HG03575 (cell line): ENCODE measurements around the gene WAS.
A peak's percentile ranks its signal among the peaks of the same experiment; 100 is the strongest.
"Not testable (repeated sequence)": the region's sequence is repeated elsewhere in the genome, so short reads cannot be mapped to it uniquely, and the experiment has no call there.

Experiments used
- ATAC-seq: cut with Tn5 transposase; IDR thresholded peaks from one replicate; pipeline ENCODE4 v1.9.1; 2021; ENCODE audit not compliant: unreplicated experiment, insufficient number of reproducible peaks, low FRiP score; ENCODE audit errors: extremely low read depth

Gene WAS

DNA sequence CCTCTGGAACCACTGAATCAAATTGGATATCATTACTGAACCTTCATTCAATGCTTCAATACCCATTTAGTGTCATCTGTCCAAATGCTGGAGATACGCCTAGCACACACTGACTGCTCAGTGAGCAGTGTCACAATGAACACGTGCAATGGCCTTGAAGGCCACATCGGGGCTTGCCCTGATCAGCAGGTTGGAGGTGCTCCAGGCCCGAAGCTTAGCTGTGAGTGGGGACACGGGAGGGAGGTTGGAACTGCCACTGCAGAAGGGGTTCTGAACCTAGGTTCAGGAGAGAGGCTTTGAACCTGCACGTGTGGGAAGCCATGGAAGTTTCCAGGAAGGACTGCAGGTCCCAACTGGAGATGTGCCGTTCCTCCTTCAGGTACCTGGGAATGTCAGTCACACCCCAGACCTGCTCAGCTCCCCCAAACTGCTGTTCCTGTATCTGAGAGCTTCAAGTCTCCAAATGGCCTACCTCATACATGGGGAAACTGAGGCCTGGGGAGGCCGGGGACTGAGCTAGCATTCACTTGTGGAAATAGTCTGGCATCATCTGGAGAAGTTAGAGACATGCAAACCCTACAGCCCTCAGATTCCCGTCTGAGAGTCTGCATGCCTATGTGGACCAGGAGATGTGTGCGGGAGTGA, 1.9 kb upstream of the WAS start:
- no peak for ATAC-seq

- not testable (repeated sequence) for ATAC-seq
These were observed 804 bp upstream of the WAS start for GRCh38 chrX:48682795-48683194.

DNA sequence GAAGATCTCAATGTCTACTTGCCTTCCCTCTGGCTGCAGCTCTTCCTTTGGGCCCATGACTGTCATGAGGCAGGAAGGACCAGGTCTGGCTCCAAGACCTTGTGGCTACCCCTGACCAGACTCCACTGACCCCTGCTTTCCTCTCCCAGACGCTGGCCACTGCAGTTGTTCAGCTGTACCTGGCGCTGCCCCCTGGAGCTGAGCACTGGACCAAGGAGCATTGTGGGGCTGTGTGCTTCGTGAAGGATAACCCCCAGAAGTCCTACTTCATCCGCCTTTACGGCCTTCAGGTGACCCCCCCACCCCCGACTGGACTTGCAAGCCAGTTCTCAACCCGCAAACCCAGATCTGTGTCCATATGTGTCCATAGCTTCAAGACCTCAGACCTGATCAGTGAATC, 535 bp downstream of the WAS start:
- ATAC-seq: no peak

DNA sequence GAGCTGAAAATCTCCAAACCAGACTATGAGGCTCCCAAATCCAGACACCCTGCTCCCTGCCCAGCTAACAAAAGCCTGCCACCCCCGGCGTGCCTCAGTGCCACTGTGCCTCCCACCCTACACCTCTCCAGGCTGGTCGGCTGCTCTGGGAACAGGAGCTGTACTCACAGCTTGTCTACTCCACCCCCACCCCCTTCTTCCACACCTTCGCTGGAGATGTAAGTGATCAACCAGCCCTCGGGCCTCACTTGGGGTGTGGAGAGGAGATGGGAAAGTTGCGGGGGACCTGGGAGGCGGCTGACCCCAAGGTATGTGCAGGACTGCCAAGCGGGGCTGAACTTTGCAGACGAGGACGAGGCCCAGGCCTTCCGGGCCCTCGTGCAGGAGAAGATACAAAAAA, 1.8 kb downstream of the WAS start:
- no peak for ATAC-seq

DNA sequence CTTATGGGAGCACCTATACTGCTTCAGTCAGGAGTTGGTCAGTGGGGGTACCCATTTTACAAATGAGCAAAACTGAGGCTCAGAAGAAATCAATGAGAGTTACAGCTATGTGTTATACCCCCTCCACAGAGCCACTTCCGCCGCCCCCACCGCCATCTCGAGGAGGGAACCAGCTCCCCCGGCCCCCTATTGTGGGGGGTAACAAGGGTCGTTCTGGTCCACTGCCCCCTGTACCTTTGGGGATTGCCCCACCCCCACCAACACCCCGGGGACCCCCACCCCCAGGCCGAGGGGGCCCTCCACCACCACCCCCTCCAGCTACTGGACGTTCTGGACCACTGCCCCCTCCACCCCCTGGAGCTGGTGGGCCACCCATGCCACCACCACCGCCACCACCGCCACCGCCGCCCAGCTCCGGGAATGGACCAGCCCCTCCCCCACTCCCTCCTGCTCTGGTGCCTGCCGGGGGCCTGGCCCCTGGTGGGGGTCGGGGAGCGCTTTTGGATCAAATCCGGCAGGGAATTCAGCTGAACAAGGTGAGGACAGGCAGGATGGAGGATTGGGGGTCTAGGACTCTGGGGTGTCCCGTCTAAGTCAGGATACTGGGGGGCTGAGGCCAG, 5.0 kb downstream of the WAS start:
- ATAC-seq: no peak

DNA sequence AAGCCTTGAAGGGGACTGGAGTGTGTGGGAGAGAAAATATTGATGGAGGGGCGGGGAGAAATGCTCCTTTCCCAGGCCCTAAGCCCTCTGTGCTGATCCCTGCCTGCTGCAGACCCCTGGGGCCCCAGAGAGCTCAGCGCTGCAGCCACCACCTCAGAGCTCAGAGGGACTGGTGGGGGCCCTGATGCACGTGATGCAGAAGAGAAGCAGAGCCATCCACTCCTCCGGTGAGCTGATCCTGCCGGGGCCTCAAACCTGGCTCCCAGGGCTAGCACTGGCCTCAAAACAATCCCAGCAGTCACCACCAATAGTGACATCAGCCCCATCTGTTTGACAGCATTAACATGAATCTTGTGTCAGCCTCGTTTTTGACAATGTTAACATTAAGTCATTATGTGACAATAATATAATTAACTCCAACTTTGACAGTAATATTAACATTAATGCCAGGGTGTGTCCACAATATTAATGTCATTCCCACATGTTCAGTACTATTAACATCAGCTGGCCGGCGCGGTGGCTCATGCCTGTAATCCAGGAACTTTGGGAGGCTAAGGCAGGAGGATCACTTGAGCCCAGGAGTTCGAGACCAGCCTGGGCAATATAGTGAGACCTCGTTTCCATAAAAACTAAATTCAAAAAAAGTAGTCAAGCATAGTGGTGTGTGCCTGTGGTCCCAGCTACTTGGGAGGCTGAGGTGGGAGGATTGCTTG, 5.8 kb downstream of the WAS start:
- no peak for ATAC-seq

DNA sequence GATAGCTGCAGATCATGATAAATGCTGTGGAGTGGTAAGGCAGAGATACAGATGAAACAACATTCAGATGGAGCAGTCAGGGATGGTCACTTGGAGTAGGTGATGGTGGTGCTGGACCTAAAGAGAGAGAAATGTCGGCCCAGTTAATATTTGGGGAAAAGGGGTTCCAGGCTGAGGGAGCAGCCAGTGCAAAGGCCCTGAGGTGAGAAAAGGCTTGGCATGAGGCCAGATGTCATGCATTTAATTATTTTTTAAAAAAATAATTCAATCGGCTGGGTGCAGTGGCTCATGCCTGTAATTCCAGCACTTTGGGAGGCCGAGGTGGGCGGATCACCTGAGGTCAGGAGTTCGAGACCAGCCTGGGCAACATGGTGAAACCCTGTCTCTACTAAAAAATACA, 8.1 kb downstream of the WAS start:
- ATAC-seq: not testable (repeated sequence)

GRCh38 chrX:48694776-48695533, 11.4 kb downstream of the WAS start:
- ATAC-seq: no peak

DNA sequence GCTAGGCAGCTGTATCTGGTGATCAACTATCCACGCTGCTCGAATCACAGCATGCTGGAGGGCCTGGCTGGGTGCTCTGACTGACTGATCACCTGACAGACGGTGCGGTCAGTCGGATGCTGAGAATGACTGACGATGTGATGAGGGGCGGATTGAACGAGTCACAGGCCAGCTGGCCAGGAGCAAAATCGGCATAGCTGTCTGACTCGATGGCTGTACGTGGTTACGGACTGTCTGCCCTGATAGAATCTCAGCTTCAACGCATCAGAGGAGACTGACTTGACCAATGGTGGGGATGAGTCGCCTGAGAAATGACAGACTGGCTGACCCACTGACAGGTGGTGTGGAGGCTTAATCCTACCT, 11.9 kb downstream of the WAS start:
- no peak for ATAC-seq

- ATAC-seq: no peak
These were observed 12.3 kb downstream of the WAS start for GRCh38 chrX:48695925-48696300.

- ATAC-seq: peak; percentile 65
These were observed 12.8 kb downstream of the WAS start, which contains the start of gene SUV39H1 for GRCh38 chrX:48696301-48696908. SUV39H1 (plus strand) TSS chrX:48696734; CDS start chrX:48696785, 51 bp downstream.

- ATAC-seq: no peak
These were observed 13.5 kb downstream of the WAS start for GRCh38 chrX:48696909-48697727.

DNA sequence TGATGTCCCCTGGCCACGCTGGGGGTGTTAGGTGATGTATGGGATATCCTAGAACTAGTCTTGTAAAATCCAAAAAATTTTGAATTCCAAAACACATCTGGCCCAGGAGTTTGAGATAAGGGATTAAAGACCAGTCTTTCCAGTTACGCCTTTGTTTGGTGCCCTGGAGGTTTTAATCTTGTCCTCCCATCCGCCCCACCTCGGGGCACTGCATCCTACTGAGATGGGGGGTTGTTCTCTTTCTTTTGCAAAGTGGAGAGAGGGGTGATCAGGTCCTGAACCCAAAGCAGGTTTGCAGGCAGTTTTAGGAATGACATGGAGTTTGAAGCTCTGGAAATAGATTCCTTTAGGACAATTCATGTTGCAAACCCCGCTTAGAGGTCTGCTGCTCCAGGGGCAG, 14.7 kb downstream of the WAS start:
- ATAC-seq: no peak

- ATAC-seq: no peak
These were observed 16.6 kb downstream of the WAS start for GRCh38 chrX:48700246-48700645.

DNA sequence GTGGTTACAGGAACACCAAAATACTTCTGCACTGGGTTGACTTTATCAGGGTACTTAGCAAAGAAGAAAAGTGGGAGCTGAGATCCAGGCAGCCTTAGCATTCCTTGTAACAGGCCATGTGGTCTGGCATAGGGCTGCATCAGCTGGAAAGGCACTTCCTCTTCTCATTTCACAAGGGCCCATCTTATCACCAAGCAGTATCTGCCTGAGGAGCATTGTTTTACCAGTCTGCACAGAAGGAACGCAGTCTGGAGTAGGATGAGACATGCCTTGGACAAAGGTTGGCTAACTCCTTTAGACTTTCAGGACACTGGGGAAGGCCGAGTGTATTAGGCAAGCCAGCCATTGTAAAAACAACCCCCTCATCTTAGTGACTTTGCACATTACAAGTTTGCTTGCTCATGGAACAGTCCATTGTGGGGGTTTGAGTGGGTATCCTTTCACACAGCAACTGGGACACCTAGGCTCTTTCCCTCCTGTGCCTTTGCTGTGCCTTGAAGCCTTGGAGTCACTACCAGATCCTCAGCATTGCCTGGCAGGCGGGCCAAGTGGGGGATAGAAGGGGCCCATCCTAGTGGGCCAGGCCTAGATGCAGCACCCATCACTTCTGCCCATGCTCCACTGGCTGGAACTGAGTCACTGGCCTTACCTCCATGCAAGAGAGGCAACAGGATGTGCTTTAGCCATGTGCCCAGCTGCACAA, 17.5 kb downstream of the WAS start:
- no peak for ATAC-seq

- ATAC-seq: no peak
These were observed 18.4 kb downstream of the WAS start for GRCh38 chrX:48702032-48702431.

DNA sequence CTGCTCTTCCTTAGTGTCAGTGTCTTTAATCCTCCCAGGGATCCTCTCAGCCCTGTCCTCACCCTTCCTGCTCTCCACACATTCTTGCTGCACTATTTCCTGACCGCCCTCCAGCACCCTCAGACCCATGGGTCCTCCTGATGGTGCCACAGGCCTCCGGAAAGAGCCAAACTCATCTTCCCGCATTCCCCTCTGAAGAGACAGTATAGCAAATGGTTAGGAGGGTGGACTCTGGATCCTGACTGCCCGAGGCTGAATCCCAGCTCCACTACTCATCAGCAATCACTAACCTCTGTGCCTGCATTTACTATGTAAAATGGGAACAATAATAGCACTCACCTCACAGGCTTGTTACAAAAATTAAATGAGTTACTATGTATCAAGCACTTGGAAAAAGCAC, 19.1 kb downstream of the WAS start:
- no peak for ATAC-seq

DNA sequence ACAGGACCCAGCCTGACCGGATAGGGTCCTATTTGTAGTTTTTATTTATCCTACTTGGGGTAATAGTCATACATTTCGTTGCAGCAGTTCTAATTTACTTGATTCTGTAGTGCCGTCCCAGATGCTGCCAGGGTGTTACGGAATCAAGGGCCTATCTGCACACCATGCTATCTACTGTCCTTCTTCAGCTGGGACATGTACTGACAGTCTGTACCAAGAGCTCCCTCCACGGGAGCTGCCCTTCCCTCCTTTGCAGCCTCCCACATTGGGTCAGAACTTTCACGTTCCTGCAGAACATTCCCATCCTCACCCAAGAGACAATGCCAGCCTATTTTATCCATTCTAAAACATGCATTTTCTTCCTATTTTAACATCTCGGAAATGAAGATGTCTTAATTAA, 19.6 kb downstream of the WAS start:
- ATAC-seq: no peak
